Type B pancreatic cell (in vitro differentiated cells): Measurements from ENCODE around the gene COL5A1. TPM values are rescaled to one million over a fixed set of nuclear protein-coding genes. Genes with fewer than 3 reads are reported as not detected.
"Not testable (repeated sequence)": the region's sequence is repeated elsewhere in the genome, so short reads cannot be mapped to it uniquely, and the experiment has no call there.

ENCODE experiments used
- DNase-seq: peaks from one replicate; pipeline ENCODE4 v3.0.0; 2021; ENCODE audit warnings: mixed read lengths; ENCODE audit not compliant: unreplicated experiment; ENCODE audit errors: extremely low spot score
- H3K27ac Mint-ChIP-seq: 2 replicates; pipeline ENCODE4 v1.8.0; 2021; ENCODE audit warnings: mild to moderate bottlenecking, mixed read lengths
- H3K27me3 Mint-ChIP-seq: 2 replicates; pipeline ENCODE4 v1.8.0; 2021; ENCODE audit warnings: mixed read lengths
- H3K36me3 Mint-ChIP-seq: 2 replicates; pipeline ENCODE4 v1.8.0; 2021; ENCODE audit warnings: mixed read lengths
- H3K4me1 Mint-ChIP-seq: one replicate; pipeline ENCODE4 v1.8.0; 2021; ENCODE audit warnings: mixed read lengths; ENCODE audit not compliant: unreplicated experiment
- H3K4me3 Mint-ChIP-seq: 2 replicates; pipeline ENCODE4 v1.8.0; 2021; ENCODE audit warnings: mild to moderate bottlenecking, mixed read lengths
- H3K9me3 Mint-ChIP-seq: 2 replicates; pipeline ENCODE4 v1.8.0; 2021; ENCODE audit warnings: mixed read lengths
- CTCF ChIP-seq: fragments of 200-600 bp; sonication (generic); conservative IDR thresholded peaks from 2 replicates; pipeline ENCODE4 v1.5.0; 2021; ENCODE audit warnings: antibody characterized with exemption, mild to moderate bottlenecking
- total RNA-seq: library from RNA; stranded (reverse); gene quantifications from 2 replicates; pipeline ENCODE4 v1.2.1, GENCODE V29; 2021; ENCODE audit warnings: low replicate concordance

Gene COL5A1
- total RNA-seq, 1 donor from 2014 or later: 112 TPM

- Mint-ChIP-seq H3K36me3 (peaks cover 4% of the 10 kb centered on the region), H3K9me3 (no peaks in the 10 kb centered on the region), H3K27me3 (no peaks in the 10 kb centered on the region), H3K4me3 (no peak overlapping the region), H3K27ac (no peak overlapping the region), H3K4me1 (peaks cover 25% of the 10 kb centered on the region)
- no peak for TF ChIP-seq CTCF
- DNase-seq: no peak
Measured at GRCh38 chr9:134702291-134702690, 60.7 kb downstream of the COL5A1 start.

DNA sequence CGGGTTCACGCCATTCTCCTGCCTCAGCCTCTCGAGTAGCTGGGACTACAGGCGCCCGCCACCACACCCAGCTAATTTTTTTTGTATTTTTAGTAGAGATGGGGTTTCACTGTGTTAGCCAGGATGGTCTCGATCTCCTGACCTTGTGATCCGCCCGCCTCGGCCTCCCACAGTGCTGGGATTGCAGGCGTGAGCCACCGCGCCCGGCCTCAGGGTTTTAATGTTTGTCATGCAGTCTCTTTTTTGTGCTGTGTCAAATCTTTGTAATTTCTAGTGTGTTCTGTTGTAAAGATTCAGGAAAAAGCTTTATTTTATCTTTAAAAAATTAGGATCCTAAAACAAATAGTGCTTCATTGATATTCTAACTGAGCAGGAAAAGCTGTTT is 62.1 kb downstream of the COL5A1 start:
- peaks cover 27% of the 10 kb centered on the region for H3K4me1 Mint-ChIP-seq
- not testable (repeated sequence) for H3K4me3 Mint-ChIP-seq, H3K36me3 Mint-ChIP-seq, DNase-seq, H3K9me3 Mint-ChIP-seq, H3K27ac Mint-ChIP-seq, H3K27me3 Mint-ChIP-seq

DNA sequence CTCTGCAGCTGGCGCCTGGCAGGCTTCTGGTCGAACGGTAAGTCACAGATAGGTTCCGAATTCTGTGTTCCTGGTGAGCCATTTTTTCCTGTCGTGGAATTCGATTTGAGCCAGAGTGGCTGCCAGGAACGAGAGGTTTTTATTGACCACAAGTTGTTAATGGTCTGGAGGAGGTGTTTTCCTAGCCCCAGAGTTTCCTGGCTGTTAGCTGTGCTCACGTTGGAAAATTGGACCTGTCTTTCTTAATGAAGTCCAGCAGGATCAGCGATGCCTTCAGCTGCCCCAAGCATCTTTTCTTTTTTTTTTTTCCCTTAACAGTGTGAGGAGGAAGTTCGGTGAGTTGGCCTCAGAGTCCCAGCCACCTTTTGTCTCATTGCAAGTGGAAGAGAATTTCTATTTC is 62.9 kb downstream of the COL5A1 start:
- Mint-ChIP-seq H3K9me3 (no peaks in the 10 kb centered on the region), H3K27ac (no peak overlapping the region), H3K4me1 (peaks cover 30% of the 10 kb centered on the region), H3K36me3 (peaks cover 4% of the 10 kb centered on the region), H3K27me3 (no peaks in the 10 kb centered on the region), H3K4me3 (peak overlapping the region; percentile 15)
- no peak for DNase-seq
- TF ChIP-seq CTCF: no peak

DNA sequence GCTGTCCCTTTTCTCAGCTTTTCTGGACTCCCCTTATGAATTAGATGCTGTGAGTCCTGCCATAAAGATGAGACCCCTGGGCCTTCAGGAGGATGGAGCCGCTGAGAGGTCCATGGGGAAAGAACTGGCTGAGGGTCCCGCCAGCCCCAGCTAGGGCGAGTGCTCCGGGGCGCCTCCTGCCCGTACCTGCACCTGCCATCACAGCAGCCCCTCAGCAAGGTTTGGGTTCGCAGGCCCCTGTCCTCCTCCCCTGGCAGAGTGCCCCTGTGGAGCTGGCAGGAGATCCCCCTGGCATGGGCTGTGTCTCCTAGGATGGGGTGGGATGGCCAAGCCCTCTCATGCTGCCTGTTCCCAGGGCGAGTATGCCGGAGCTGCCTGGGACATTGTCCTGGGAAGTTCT is 64.2 kb downstream of the COL5A1 start:
- no peak overlapping the region for H3K27ac Mint-ChIP-seq
- H3K36me3 Mint-ChIP-seq: peaks cover 4% of the 10 kb centered on the region
- DNase-seq: no peak
- no peaks in the 10 kb centered on the region for H3K27me3 Mint-ChIP-seq
- no peaks in the 10 kb centered on the region for H3K9me3 Mint-ChIP-seq
- H3K4me1 Mint-ChIP-seq: peaks cover 30% of the 10 kb centered on the region
- no peak overlapping the region for H3K4me3 Mint-ChIP-seq
- TF ChIP-seq CTCF: no peak

- H3K9me3 Mint-ChIP-seq: no peaks in the 10 kb centered on the region
- peaks cover 4% of the 10 kb centered on the region for H3K36me3 Mint-ChIP-seq
- no peak for DNase-seq
- H3K27me3 Mint-ChIP-seq: no peaks in the 10 kb centered on the region
- TF ChIP-seq CTCF: no peak
- H3K4me1 Mint-ChIP-seq: peaks cover 30% of the 10 kb centered on the region
- no peak overlapping the region for H3K27ac Mint-ChIP-seq
- H3K4me3 Mint-ChIP-seq: no peak overlapping the region
Measured at GRCh38 chr9:134706522-134706921, 64.9 kb downstream of the COL5A1 start.

GRCh38 chr9:134707031-134707680 is 65.6 kb downstream of the COL5A1 start:
- no peak overlapping the region for H3K4me3 Mint-ChIP-seq
- H3K27me3 Mint-ChIP-seq: no peaks in the 10 kb centered on the region
- peaks cover 4% of the 10 kb centered on the region for H3K36me3 Mint-ChIP-seq
- DNase-seq: no peak
- no peak for TF ChIP-seq CTCF
- H3K9me3 Mint-ChIP-seq: no peaks in the 10 kb centered on the region
- peak overlapping the region; percentile 53 for H3K27ac Mint-ChIP-seq
- H3K4me1 Mint-ChIP-seq: peaks cover 30% of the 10 kb centered on the region
